Heart left ventricle (tissue), 13 donors: ENCODE measurements around the gene ALDH3B2.

Experiments
- POLR2A ChIP-seq, 2 donors: fragments of 450-650 bp; IDR thresholded peaks; one replicate each; pipeline ENCODE4 v1.6.1; 2017; ENCODE audit warnings: antibody characterized with exemption in 2 of 2, mild to moderate bottlenecking in 2 of 2, moderate library complexity in 2 of 2
- TF ChIP-seq, protein P1 (sequence below), 12 donors: fragments of 200-600 bp; sonication (generic) in 4 of 12; IDR thresholded peaks; one replicate each; pipeline versions ENCODE4 v1.5.0 to v1.8.0; 2018 to 2022; ENCODE audit warnings: antibody characterized with exemption in 12 of 12, mild to moderate bottlenecking in 5 of 12
- donor health status: ischemic (EF 13 %, LVEDD 7.1; RV severe dilation, severe dysfunction).
- donor health status: DM: no; HTN: yes; CAD: no.
- donor health status: DM: no; HTN: no; CAD: no.
- donor health status: ischemic (EF 25% LVEDD 6.9; RV normal size, moderate dysfunction).
- donor health status: ischemic (EF 25% LVEDD 5.7; RV mildly dilated, moderate dysfunction).
- donor health status: ischemic (EF 35%, LVEDD 5.7; RV mildly dilated, moderate dysfunction).
- donor health status: nonischemic (EF 11% LVEDD 7.7; RV severe dilation, severe dysfunction).
- donor health status: DM: yes; HTN: yes; CAD: no.
- donor health status: PGD.
- donor health status: ischemic (EF 29% LVEDD 5.4; RV normal size, mild dysfunction).
- donor health status: nonischemic (EF 23%, LVEDD 6.1; RV moderate dilation, normal function).

DNA sequence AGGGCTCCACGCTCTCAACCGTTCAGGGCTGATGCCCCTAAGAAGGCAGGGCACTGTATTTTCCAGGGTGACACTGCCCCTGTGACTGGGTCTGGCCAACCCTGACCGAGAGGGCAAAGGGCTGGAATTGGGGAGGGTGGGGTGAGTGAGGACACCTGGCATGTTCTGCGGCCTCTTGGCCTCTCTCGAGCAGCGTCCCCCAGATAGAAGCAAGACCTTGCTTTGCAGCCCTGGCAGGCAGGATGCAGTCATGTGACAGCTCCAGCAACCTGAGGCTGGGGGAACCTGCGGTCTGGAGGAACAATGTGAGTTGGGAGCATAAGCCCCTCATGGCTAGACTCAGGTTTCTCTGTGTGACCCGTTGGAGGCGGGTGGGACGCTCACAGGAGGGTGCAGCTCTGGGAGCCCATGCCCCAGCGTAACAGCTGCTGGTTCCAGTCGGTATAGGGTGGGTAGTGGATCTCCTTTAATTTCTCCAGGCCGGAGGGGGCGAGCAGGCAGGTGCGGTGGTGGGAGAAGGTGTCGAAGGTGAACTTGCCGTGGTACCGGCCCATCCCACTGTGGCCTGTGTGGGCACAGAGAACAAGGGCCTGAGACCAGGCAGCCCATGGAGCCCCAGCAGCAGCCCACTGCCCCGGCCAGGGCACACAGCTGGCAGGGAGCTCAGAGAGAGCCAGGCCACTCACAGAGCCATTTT, 11.4 kb downstream of the ALDH3B2 start:
- no peak for TF ChIP-seq POLR2A (IDR thresholded peaks at IDR 0.05)
- TF ChIP-seq, protein P1, sequence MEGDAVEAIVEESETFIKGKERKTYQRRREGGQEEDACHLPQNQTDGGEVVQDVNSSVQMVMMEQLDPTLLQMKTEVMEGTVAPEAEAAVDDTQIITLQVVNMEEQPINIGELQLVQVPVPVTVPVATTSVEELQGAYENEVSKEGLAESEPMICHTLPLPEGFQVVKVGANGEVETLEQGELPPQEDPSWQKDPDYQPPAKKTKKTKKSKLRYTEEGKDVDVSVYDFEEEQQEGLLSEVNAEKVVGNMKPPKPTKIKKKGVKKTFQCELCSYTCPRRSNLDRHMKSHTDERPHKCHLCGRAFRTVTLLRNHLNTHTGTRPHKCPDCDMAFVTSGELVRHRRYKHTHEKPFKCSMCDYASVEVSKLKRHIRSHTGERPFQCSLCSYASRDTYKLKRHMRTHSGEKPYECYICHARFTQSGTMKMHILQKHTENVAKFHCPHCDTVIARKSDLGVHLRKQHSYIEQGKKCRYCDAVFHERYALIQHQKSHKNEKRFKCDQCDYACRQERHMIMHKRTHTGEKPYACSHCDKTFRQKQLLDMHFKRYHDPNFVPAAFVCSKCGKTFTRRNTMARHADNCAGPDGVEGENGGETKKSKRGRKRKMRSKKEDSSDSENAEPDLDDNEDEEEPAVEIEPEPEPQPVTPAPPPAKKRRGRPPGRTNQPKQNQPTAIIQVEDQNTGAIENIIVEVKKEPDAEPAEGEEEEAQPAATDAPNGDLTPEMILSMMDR (IDR thresholded peaks at IDR 0.05): no peak
